IMR-90 (cell line): ENCODE results near the gene CHN2. TPM values are rescaled to one million over a fixed set of nuclear protein-coding genes. Genes with fewer than 3 reads are reported as not detected.

Experiments used
- ATAC-seq: fragments of 200-7000 bp; cut with Tn5 transposase; 2 replicates; pipeline ENCODE4 v1.9.1; 2020; ENCODE audit warnings: low read depth, mild to moderate bottlenecking, moderate library complexity
- BruUV-seq: library from RNA; stranded (reverse); fragments of 400-500 nt; replicated peaks from 2 replicates; lab custom pipeline; 2021; lab: Mats Ljungman, UMichigan
- CTCF ChIA-PET: fragments of 300-600 bp; formaldehyde crosslinking; extraction: SDS; loops from one replicate; lab custom pipeline; 2021; ENCODE audit warnings: antibody characterized with exemption; lab: Yijun Ruan, JAX
- POLR2A ChIA-PET: fragments of 300-600 bp; sonication (Branson Sonifier 250); formaldehyde crosslinking; loops from one replicate; lab custom pipeline; 2022; ENCODE audit warnings: antibody characterized with exemption; ENCODE audit not compliant: unreplicated experiment; lab: Charles Lee
- DNase-seq: peaks from one replicate; pipeline ENCODE4 v3.0.0; 2013
- H2AFZ ChIP-seq: replicated peaks from 2 replicates; pipeline ENCODE3; 2013; ENCODE audit warnings: low read length, mild to moderate bottlenecking; ENCODE audit not compliant: poor library complexity
- H2AK5ac ChIP-seq: 2 replicates; pipeline ENCODE4 v1.6.1; 2013; ENCODE audit warnings: low read depth, low read length, inconsistent platforms
- H2AK9ac ChIP-seq: replicated peaks from 2 replicates; pipeline ENCODE3; 2013; ENCODE audit warnings: mild to moderate bottlenecking, low read depth, low read length, moderate library complexity; ENCODE audit not compliant: poor library complexity
- H2BK120ac ChIP-seq: 2 replicates; pipeline ENCODE4 v1.6.1; 2013; ENCODE audit warnings: low read depth, low read length, inconsistent platforms
- H2BK15ac ChIP-seq: 3 replicates; pipeline ENCODE4 v1.6.1; 2013; ENCODE audit warnings: low read depth, low read length, inconsistent platforms
- H2BK20ac ChIP-seq: 2 replicates; pipeline ENCODE4 v1.6.1; 2013; ENCODE audit warnings: low read depth, mild to moderate bottlenecking, inconsistent platforms, low read length, moderate library complexity
- H2BK5ac ChIP-seq: 2 replicates; pipeline ENCODE4 v1.6.1; 2013; ENCODE audit warnings: mild to moderate bottlenecking, low read depth, low read length, inconsistent platforms; ENCODE audit not compliant: poor library complexity, severe bottlenecking
- H3K14ac ChIP-seq: replicated peaks from 2 replicates; pipeline ENCODE4 v1.6.1; 2013; ENCODE audit warnings: low read depth, low read length, inconsistent platforms
- H3K18ac ChIP-seq: 2 replicates; pipeline ENCODE4 v1.6.1; 2013; ENCODE audit warnings: low read depth, low read length, control low read depth
- H3K23ac ChIP-seq: 2 replicates; pipeline ENCODE4 v1.6.1; 2013; ENCODE audit warnings: low read depth, low read length, inconsistent platforms
- H3K27ac ChIP-seq: 2 replicates; pipeline ENCODE4 v1.5.1; 2013; ENCODE audit warnings: mild to moderate bottlenecking, control low read depth, low read length; ENCODE audit not compliant: insufficient read depth
- H3K27me3 ChIP-seq: 2 replicates; pipeline ENCODE4 v1.6.1; 2013; ENCODE audit warnings: low read length; ENCODE audit not compliant: control insufficient read depth, insufficient read depth
- H3K36me3 ChIP-seq: 2 replicates; pipeline ENCODE4 v1.6.1; 2013; ENCODE audit warnings: low read length, mixed read lengths; ENCODE audit not compliant: control insufficient read depth, insufficient read depth
- H3K4ac ChIP-seq: 2 replicates; pipeline ENCODE4 v1.6.1; 2013; ENCODE audit warnings: low read depth, low read length, inconsistent platforms
- H3K4me1 ChIP-seq: 2 replicates; pipeline ENCODE4 v1.6.1; 2013; ENCODE audit warnings: low read length, mixed read lengths; ENCODE audit not compliant: control insufficient read depth, insufficient read depth
- H3K4me2 ChIP-seq: 2 replicates; pipeline ENCODE4 v1.6.1; 2013; ENCODE audit warnings: low read depth, mild to moderate bottlenecking, control low read depth, low read length, moderate library complexity
- H3K4me3 ChIP-seq: 2 replicates; pipeline ENCODE4 v1.5.1; 2013; ENCODE audit warnings: low read depth, mild to moderate bottlenecking, control low read depth, low read length, moderate library complexity; ENCODE audit not compliant: insufficient read depth
- H3K56ac ChIP-seq: 2 replicates; pipeline ENCODE4 v1.6.1; 2013; ENCODE audit warnings: low read length, inconsistent platforms; ENCODE audit not compliant: insufficient read depth; ENCODE audit errors: extremely low read depth
- H3K79me1 ChIP-seq, 2 experiments: 2 replicates each; pipeline ENCODE4 v1.6.1; 2013; ENCODE audit warnings: low read length in 2 of 2, inconsistent platforms in 1 of 2, low read depth in 1 of 2
- H3K9ac ChIP-seq: 2 replicates; pipeline ENCODE4 v1.6.1; 2013; ENCODE audit warnings: low read depth, low read length, control low read depth
- H3K9me1 ChIP-seq: 2 replicates; pipeline ENCODE4 v1.6.1; 2013; ENCODE audit warnings: low read length, inconsistent platforms; ENCODE audit not compliant: insufficient read depth
- H3K9me3 ChIP-seq: 2 replicates; pipeline ENCODE4 v1.6.1; 2013; ENCODE audit warnings: low read length; ENCODE audit not compliant: control insufficient read depth, insufficient read depth
- H4K20me1 ChIP-seq: 2 replicates; pipeline ENCODE4 v1.6.1; 2013; ENCODE audit warnings: low read length, inconsistent platforms; ENCODE audit not compliant: insufficient read depth
- H4K5ac ChIP-seq: 2 replicates; pipeline ENCODE4 v1.6.1; 2013; ENCODE audit warnings: mild to moderate bottlenecking, low read depth, low read length, control low read depth
- H4K8ac ChIP-seq, 2 experiments: 2 replicates each; pipeline ENCODE4 v1.6.1; 2013; ENCODE audit warnings: low read depth in 2 of 2, low read length in 2 of 2, control low read depth in 1 of 2, inconsistent platforms in 1 of 2
- H4K91ac ChIP-seq: 2 replicates; pipeline ENCODE4 v1.6.1; 2013; ENCODE audit warnings: low read depth, low read length, inconsistent platforms; ENCODE audit not compliant: insufficient read depth
- BHLHE40 ChIP-seq: fragments of 150-350 bp; IDR thresholded peaks from 2 replicates; pipeline ENCODE4 v1.6.1; 2016; ENCODE audit warnings: mild to moderate bottlenecking, low read depth, low read length
- CEBPB ChIP-seq: IDR thresholded peaks from 2 replicates; pipeline ENCODE4 v1.6.1; 2012; ENCODE audit warnings: low read depth, low read length, improper control_type of control experiment
- CHD1 ChIP-seq: IDR thresholded peaks from 2 replicates; pipeline ENCODE4 v1.6.1; 2012; ENCODE audit warnings: low read depth, low read length, improper control_type of control experiment
- CTCF ChIP-seq: conservative IDR thresholded peaks from 2 replicates; pipeline ENCODE4 v1.5.1; 2012; ENCODE audit warnings: mild to moderate bottlenecking, low read depth, low read length, improper control_type of control experiment
- ELK1 ChIP-seq: fragments of 150-350 bp; IDR thresholded peaks from 2 replicates; pipeline ENCODE4 v1.6.1; 2016; ENCODE audit warnings: low read depth, mild to moderate bottlenecking, low read length, moderate library complexity, borderline replicate concordance
- FOS ChIP-seq: fragments of 150-350 bp; IDR thresholded peaks from 2 replicates; pipeline ENCODE4 v1.6.1; 2016; ENCODE audit warnings: low read depth, low read length
- MAFK ChIP-seq: IDR thresholded peaks from 2 replicates; pipeline ENCODE4 v1.6.1; 2012; ENCODE audit warnings: low read depth, low read length, improper control_type of control experiment
- MAZ ChIP-seq: IDR thresholded peaks from 2 replicates; pipeline ENCODE4 v1.6.1; 2012; ENCODE audit warnings: low read depth, mild to moderate bottlenecking, low read length, improper control_type of control experiment, moderate library complexity, borderline replicate concordance
- MXI1 ChIP-seq: IDR thresholded peaks from 2 replicates; pipeline ENCODE4 v1.6.1; 2012; ENCODE audit warnings: low read depth, mild to moderate bottlenecking, low read length, moderate library complexity, borderline replicate concordance
- NFE2L2 ChIP-seq: fragments of 150-350 bp; IDR thresholded peaks from 2 replicates; pipeline ENCODE4 v1.6.1; 2016; ENCODE audit warnings: low read depth, mild to moderate bottlenecking, low read length
- POLR2A ChIP-seq: IDR thresholded peaks from 2 replicates; pipeline ENCODE4 v1.6.1; 2012; ENCODE audit warnings: mild to moderate bottlenecking, low read depth, low read length
- RAD21 ChIP-seq: IDR thresholded peaks from 2 replicates; pipeline ENCODE4 v1.6.1; 2012; ENCODE audit warnings: low read length, improper control_type of control experiment
- RCOR1 ChIP-seq: IDR thresholded peaks from 2 replicates; pipeline ENCODE4 v1.6.1; 2012; ENCODE audit warnings: mild to moderate bottlenecking, low read length, improper control_type of control experiment; ENCODE audit not compliant: insufficient replicate concordance
- RFX5 ChIP-seq: IDR thresholded peaks from 2 replicates; pipeline ENCODE4 v1.8.0; 2012; ENCODE audit warnings: low read depth, mild to moderate bottlenecking, low read length, moderate library complexity
- SMC3 ChIP-seq: fragments of 150-350 bp; IDR thresholded peaks from 2 replicates; pipeline ENCODE4 v1.6.1; 2016; ENCODE audit warnings: low read depth, mild to moderate bottlenecking, antibody characterized with exemption, low read length, moderate library complexity
- WGBS, 2 experiments: methylation state at CpG; one replicate each; pipeline versions ENCODE4 v1.1.5 to v1.1.7; 2013; ENCODE audit warnings: missing lambda C conversion rate in 2 of 2; ENCODE audit not compliant: insufficient read length in 1 of 2; ENCODE audit errors: extremely low coverage in 2 of 2; 5-methylcytosine and 5-hydroxymethylcytosine counted together
- dilution Hi-C: fragments of 300-500 bp; cut with HindIII; formaldehyde crosslinking; loops from one replicate; pipeline ENCODE4 v1.14.3; 2018; ENCODE audit warnings: low sequenced_read_pairs; ENCODE audit not compliant: unreplicated experiment
- in situ Hi-C: fragments of 300-500 bp; cut with MboI; formaldehyde crosslinking; loops from 3 replicates; pipeline ENCODE4 v1.14.3; 2019; ENCODE audit warnings: low sequenced_read_pairs, inconsistent platforms, mixed read lengths
- intact Hi-C: fragments of 100-400 bp; cut with micrococcal nuclease; formaldehyde crosslinking; loops from 2 replicates; pipeline ENCODE4 v1.10.0; 2022
- polyA plus RNA-seq, 3 experiments: library from polyadenylated mRNA; depleted of rRNA; stranded (reverse); fragments of >200 nt; gene quantifications; 2 replicates each; pipeline ENCODE4 v1.2.3, GENCODE V29; 2012; ENCODE audit warnings: low replicate concordance in 1 of 3
- total RNA-seq: library from RNA; depleted of rRNA; stranded (reverse); fragments of >200 nt; gene quantifications from 2 replicates; pipeline ENCODE4 v1.2.3, GENCODE V29; 2012
- TF ChIP-seq, protein P1 (sequence below): fragments of 150-350 bp; IDR thresholded peaks from 2 replicates; pipeline ENCODE4 v1.6.1; 2017; ENCODE audit warnings: mild to moderate bottlenecking, antibody characterized with exemption, low read length, low read depth

The CHN2 gene
- total and polyA plus RNA-seq, 2 of the 4 experiments (the other 2 are of a cell fraction): not detected

GRCh38 chr7:29217113-29217512 is 22.5 kb downstream of the CHN2 start:
- H2BK5ac ChIP-seq: no peak overlapping the region
- H4K5ac ChIP-seq: no peak overlapping the region
- H3K4me1 ChIP-seq: no peaks in the 10 kb centered on the region
- ChIA-PET CTCF (no interaction called here), POLR2A (no interaction called here)
- in situ Hi-C loops (no loop called here), dilution Hi-C loops (no loop called here), intact Hi-C loops (no loop called here)
- TF ChIP-seq RFX5 (no peak), CEBPB (no peak), BHLHE40 (no peak), CHD1 (no peak), MAFK (no peak), RAD21 (no peak), RCOR1 (no peak), ELK1 (no peak), FOS (no peak), NFE2L2 (no peak), POLR2A (no peak), MXI1 (no peak), MAZ (no peak), SMC3 (no peak), CTCF (no peak)
- TF ChIP-seq, protein P1, sequence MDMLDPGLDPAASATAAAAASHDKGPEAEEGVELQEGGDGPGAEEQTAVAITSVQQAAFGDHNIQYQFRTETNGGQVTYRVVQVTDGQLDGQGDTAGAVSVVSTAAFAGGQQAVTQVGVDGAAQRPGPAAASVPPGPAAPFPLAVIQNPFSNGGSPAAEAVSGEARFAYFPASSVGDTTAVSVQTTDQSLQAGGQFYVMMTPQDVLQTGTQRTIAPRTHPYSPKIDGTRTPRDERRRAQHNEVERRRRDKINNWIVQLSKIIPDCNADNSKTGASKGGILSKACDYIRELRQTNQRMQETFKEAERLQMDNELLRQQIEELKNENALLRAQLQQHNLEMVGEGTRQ: no peak
- H2BK15ac ChIP-seq: no peak overlapping the region
- ATAC-seq (no peak), DNase-seq (no peak)
- H3K9ac ChIP-seq: no peak overlapping the region
- no peak overlapping the region for H2BK120ac ChIP-seq
- H3K14ac ChIP-seq: no peak overlapping the region
- H4K20me1 ChIP-seq: no peaks in the 10 kb centered on the region
- H2AK5ac ChIP-seq: no peak overlapping the region
- no peaks in the 10 kb centered on the region for H3K9me1 ChIP-seq
- no peaks in the 10 kb centered on the region for H3K27me3 ChIP-seq
- no peak overlapping the region for H3K23ac ChIP-seq
- H3K18ac ChIP-seq: no peak overlapping the region
- BruUV-seq: no TSS peak
- H2AK9ac ChIP-seq: no peak overlapping the region
- H3K27ac ChIP-seq: no peak overlapping the region
- H3K9me3 ChIP-seq: no peaks in the 10 kb centered on the region
- no peaks in the 10 kb centered on the region for H3K36me3 ChIP-seq
- no peak overlapping the region for H2BK20ac ChIP-seq
- H3K79me1 ChIP-seq: no peaks in the 10 kb centered on the region
- no peak overlapping the region for H3K4me2 ChIP-seq
- no peak overlapping the region for H4K91ac ChIP-seq
- WGBS, 2 experiments: no CpG with 5 or more reads among the region's 2 CpGs
- H3K4ac ChIP-seq: no peak overlapping the region
- H4K8ac ChIP-seq: no peak overlapping the region
- H3K56ac ChIP-seq: no peak overlapping the region
- H2AFZ ChIP-seq: no peak overlapping the region
- H3K4me3 ChIP-seq: no peak overlapping the region
